Activated effector memory CD4-positive, alpha-beta T cell treated with Interleukin-2 at 50 U/mL for 16 hours (primary cell): ENCODE results near the gene CAPN3.

Source experiments
- DNase-seq: peaks from one replicate; pipeline ENCODE4 v3.0.0-alpha.2; 2020

The CAPN3 gene

DNA sequence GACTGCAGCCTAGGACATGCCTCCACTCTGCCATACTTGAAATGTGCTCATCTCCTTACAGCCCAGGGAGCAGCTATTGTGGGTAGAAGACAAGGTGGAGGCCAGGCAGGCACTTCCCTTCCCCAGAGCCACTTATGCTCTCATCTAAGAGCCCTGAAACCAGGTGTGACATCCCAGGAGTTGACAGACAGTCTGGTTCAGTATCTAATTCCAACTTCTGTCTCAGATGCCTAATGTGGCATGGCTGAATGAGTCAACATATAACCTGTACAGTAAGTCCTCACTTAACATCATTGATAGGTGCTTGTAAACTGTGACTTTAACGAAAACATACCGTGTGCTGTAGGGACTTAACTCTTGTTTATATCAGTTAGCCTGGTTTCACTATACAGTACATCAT, 1.2 kb upstream of the CAPN3 start:
- no peak for DNase-seq

DNA sequence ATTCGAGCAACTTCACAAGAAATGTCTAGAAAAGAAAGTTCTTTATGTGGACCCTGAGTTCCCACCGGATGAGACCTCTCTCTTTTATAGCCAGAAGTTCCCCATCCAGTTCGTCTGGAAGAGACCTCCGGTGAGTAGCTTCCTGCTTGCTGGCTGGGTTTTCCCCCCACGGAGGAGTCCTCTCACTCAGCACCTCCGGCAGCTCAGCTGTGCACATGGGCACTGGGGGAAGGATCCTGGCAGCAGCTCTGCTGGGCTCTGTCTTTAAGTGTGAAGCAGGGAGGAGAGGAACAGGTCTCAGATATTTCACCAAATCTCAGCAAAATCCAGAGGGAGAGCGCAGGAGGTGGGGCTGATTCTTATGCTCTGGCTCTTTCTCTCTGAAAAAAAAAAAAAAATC, 684 bp downstream of the CAPN3 start:
- no peak for DNase-seq

DNA sequence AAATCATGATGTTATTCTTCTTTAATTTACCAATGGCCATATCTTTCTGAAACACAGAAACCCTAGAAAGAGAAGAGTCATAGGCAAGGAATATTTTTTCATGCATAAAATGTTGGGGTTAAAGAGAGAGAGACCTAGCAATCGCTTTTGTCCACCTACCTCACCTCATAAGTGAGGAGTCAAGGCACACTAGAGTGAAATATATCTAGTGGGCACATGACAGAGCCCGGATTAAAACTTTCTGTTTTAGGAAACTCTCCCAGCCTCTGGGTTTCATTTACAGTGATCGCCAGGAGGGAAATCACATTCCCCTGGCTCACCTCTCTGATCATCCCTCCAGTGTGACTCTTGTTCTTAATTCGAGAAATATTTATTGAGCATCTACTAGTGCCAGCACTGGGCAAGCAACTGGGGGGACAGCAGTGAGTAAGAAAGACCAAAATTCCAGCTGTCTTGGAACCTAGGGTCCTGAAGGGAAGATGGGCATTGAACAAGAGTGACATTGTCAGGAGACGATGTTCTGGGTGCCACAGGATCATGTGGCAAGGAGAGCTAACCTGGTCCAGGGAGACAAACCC, 1.3 kb downstream of the CAPN3 start:
- DNase-seq: no peak

DNA sequence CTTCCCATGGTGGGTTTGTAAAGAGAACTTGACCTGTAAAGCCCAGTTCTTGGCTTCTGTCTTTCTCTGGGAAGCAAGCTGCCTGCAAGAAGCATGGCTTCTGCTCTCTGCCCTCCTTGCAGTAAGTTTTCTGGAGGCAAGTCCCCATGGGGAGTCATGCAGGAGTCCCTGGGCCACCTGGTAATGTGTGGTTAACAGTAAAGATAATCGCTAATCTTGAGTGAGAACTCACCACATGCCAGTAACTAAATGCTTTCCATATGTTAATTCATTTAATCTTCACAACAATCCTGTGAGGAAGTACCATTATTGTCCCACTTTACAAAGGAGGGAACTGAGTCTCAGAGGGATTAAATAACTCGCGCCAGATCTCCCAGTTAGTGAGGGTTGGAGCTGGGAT, 4.2 kb downstream of the CAPN3 start:
- no peak for DNase-seq

DNA sequence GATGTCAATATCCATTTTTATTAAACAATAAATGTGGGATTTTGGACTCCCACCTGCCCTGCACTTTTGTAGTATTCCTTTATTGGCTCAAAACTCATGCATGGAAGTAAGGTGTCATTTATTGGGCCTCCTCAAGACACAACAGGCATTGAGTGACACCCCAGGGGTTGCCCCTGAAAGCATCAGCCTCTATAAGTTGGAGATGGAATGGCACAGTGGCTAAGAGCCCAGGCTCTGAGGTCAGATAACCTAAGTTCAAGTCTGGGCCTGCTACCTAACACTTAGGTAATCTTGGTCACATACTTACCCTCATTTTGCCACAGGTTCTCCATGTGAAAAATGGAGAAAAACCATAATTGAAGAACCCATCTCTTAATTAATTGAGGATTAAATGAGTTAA, 4.6 kb downstream of the CAPN3 start:
- no peak for DNase-seq

DNA sequence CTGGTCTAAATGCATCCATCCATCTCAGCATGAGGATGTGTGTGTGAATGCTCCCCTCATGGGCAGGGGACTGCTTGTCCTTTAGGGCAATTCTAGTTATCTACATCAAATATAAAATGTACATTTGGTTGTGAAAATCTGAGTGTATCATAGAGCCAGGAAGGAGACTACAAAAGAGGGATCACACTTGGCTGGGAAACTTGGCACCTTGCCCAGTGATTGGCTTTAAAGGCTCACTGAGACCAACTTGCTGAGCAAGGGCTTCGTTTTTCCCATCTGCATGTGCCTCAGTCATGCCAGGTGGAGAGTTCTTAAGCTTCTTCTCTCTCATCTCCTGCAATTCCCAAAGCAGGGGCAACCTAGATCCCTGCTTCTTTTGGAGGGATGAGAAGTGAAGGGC, 5.2 kb downstream of the CAPN3 start:
- no peak for DNase-seq

DNA sequence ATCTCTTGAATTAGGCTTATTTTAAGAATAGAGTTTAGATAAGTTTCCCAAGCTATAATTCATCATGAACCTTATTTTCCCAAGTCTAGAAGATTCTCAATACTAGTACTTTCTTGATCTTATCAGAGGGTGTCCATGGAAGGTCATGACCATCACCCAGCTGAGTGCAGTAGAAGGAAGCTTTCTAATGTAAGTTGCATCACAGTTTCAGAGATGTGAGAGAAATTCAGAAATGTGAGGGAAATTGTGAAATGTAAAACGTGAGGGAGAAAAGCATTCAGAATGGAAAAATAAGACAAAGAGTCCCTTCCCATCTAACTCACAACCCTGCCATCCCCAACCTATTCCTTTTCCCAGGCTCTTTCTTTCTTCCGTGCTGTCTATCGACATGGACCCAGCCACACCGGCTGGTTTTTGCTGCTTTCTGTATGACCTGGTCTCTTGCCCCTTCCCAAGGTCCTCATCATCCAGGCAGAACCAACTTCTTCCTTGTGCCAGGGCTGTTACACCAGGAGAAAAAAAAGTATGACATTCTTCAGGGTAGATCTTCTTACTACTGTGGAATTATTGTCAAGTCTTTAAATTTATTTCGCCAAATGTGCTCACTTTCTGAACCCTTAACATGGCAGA, 6.7 kb downstream of the CAPN3 start:
- no peak for DNase-seq

DNA sequence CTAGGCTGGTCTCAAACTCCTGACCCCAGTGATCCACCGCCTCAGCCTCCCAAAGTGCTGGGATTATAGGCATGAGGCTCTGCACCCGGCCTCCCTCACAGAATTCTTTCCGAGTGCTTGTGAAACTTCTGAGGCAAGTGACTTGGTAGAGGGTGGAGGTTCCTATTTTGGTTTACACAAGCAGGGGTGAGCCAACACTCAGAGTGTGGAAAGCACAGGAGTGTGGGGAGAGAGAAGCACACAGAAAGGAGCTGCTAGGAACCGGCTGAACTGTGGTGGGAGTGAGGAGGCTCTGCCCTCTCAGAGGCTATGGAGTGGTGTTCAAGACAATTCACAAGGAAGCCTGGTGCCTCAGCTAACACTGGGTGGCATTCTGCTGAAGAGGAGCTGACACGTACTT, 7.7 kb downstream of the CAPN3 start:
- no peak for DNase-seq

DNA sequence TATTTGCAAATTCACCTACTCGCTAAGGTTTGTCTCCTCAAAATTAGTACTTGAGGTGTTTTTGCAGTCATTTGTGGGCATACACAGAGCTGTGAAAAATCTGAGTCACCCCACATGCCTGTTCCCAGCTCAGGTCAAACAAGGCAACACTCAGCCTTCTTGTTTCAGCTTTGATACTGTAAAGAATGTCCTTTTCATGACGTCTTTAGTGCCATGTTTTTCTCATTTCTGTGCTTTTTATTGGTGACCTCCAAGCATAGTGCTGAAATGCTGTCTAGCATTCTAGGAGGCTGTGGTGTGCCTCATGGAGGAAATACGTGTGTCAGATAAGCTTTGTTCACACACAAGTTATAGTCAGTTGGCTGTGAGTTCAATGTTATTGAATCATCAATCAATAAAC, 8.8 kb downstream of the CAPN3 start:
- DNase-seq: no peak

DNA sequence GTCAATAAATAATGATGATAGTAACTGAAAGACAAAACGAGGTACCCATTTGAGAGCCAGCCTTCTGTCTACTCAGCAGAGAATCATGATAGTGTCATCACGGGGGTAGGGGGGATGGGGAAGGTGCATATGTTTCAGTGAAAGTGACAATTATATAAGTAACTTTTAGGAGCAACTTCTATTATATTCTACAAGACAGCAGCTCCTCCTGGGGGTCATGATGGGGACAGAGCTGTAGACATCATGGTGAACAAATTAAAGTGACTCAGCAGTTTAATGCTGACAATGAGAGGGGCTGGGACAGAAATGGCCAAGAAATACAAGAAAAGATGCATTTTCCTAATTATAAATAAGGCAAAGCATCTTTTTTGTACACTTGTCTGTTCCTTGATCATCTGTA, 11.8 kb downstream of the CAPN3 start:
- no peak for DNase-seq

DNA sequence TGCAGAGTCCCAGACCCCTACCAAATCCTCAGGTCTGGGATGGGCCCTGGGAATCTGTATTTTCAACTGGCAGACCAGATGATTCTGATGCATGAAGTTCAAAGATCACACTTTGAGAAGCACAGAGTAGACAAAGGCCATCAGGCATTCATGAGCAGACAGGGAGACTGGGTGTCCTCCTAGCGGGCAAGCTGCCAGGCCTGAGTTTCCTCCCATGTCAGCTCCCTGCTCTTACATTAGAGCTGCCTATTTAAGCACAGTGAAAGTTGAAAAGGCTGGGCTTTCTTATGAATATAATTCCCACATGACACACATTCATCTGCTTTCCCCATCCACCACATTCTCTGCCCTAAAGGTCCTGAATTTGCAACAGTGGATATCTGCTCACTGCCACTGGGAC, 14.0 kb downstream of the CAPN3 start:
- no peak for DNase-seq

DNA sequence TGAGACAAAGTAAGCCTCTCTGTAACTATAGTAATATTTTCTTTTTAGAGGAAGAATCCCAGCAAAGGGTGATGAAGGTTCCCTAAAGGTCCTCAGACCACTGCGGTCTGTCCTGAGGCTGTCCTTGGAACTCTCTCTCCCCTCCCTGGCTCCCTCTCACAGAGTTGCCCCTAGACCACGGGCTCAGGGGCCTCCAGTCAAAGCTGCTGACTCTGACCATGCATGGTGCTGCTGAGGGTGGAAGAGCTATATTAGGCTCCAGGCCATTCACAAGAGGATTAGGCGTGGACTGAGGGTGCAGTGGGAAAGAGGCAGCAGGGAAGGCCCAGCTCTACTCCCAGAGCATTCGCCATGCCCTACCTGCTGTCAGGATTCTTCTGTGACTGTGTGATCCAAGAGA, 14.6 kb downstream of the CAPN3 start:
- DNase-seq: no peak

DNA sequence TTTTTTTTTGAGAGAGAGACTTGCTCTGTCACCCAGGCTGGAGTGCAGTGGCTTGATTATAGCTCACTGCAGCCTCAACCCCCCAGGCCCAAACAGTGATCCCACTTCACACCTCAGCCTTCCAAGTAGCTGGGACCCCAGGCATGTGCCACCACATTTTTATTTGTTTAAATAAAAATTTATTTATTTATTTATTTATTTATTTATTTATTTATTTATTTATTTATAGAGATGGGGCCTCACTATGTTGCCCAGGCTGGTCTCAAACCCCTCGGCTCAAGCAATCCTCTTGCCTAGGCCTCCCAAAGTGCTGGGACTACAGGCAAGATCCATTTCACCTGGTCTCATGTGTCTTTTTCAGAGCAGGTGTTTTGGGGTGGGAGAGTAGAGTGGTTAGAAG, 15.5 kb downstream of the CAPN3 start:
- DNase-seq: no peak

DNA sequence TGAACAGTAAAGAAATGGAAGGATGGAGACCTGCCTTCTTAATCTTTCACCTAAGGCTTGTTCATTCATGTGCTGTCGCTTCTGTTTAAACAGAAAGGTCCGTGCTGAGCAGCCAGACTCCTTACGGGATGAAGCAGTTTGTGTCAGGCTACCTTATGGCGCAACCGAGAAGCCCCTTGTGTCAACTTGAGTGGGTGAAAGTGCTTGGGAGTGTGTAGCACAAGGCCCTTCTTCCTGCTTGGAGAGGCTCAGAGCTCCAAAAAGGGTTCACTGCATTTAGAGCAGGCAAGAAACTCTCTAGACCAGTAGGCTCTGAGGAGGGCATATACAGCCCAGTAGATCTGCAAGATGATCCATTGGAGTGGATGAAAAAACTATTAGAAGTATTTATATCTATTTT, 16.0 kb downstream of the CAPN3 start:
- no peak for DNase-seq

DNA sequence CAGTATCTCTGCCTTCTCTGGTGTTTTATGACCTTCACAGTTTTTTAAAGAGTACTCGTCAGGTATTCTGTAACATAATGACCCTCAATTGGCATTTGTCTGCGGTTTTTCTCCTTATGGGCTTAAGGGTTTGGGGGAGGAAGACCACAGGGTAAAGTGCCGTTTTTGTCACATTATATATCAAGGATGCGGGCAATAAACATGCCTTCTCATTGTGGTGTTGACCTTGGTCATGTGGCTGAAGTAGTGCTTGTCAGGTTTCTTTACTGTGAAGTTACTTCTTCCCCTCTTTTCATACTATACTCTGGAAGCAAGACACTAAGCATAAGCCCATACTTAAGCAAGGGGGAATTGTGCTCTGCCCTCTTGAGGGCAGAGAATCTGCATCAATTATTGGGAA, 16.6 kb downstream of the CAPN3 start:
- DNase-seq: no peak

DNA sequence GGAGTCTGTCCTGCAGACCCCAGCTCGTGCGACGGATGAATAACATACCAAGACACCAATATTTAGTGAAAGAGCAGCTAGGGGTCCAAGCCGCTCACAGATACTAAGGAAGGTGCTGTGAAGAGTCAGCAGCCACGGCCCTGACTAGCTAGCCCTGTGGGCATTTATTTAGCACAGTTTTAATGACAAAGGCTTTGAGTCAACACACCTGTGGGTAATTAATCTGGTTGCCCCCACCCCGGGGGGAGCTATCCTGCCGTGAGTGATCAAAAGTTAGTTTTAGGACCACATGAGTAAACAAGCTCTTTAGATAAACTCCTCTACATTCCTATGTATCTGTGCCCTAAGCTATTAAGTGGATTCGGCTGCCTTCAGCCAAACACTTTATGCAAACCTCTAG, 18.7 kb downstream of the CAPN3 start:
- DNase-seq: no peak

DNA sequence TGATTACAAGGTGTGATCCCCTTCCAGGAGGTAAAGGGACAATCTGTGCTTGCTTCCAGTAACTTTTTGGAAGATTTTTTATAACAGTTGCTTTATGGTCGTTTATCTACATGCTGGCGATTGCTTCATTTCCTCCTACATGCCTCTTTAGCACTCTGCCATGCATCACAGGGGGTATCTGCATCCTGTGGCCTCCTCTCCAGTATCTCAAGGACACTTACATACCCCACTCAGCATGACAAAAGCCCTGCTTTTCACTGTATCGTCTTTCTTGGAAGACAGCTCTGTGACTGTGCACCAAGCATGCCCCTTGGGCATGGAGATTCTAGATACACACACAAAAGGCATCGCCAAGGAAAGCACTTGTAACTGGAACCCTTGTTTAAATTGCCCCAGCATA, 25.3 kb downstream of the CAPN3 start:
- DNase-seq: no peak

DNA sequence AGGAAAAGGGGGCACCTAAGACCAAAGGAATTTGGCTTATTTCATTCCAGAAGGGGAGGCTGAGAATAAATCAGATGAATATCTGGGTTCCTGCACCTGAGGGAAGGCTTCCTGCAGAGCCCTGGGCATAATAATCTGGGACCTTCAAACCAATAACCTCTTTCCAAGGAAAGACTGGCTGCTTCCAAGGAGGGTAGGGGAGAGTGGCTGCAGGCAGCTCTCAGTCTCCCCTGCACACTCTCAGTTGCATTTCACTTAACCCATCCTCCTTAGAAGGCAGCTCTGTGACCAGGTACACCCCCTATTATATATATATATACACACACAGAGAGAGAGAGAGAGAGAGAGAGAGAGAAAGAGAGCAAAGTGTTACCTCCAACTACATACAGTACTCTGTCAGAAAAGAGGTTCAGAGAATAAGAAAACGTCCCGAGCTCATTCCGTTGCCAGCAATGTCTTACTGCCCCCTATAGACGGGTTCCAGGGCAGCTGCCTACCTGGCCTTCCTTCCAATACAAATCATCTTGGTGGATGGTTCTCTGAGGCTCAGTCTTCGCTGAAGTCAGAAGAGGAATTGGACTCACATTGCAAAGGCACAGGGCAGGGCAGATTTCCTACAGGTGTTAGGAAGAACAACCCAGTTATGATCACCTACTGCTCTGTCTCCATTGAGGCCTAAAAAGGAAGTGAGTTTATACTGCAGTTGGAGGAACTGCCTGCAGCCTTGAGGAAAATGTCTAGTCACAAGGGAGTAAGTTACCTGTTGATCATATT, 26.1 kb downstream of the CAPN3 start:
- DNase-seq: no peak

DNA sequence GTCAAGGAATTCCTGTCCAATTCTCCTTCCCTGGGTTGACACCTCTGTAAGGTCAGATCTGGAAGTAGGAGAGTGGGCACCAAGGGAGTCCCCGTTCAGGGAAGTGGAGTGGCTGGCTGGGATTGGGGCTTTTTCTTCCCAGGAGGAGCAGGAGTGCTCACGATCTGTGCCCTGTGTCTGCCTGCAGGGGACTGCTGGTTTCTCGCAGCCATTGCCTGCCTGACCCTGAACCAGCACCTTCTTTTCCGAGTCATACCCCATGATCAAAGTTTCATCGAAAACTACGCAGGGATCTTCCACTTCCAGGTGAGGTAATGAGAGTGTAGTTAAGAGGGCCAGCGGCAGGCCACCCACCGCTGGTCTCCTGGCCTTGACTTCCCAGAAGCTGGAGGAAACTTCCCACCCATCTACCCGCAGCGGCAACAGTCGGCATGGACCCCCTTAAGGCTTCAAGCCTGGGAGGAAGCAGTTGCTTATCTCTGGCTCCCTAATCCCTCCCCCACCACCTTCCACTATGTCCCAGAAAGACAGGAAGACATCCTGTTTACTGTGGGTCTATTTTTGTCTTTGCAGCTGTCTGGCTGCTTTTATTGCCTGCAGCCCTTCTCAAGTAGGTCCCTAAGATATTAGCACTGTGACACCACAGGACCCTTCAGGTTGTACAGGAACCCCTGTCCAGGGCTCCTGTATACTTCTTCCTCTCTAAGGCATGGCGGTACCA, 26.8 kb downstream of the CAPN3 start:
- DNase-seq: no peak

DNA sequence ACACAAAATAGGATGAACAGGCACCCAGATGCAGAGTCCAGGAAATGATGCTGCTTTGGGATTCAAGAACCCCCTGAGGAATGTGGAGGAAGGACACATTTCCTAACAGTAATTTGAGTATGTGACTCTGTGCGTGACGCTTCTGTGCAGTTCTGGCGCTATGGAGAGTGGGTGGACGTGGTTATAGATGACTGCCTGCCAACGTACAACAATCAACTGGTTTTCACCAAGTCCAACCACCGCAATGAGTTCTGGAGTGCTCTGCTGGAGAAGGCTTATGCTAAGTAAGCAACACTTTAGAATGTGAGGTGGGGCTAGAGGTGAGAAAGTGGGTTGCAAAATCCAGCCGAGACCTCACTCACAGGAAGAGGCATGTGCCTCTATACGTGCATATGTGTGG, 28.3 kb downstream of the CAPN3 start:
- no peak for DNase-seq

DNA sequence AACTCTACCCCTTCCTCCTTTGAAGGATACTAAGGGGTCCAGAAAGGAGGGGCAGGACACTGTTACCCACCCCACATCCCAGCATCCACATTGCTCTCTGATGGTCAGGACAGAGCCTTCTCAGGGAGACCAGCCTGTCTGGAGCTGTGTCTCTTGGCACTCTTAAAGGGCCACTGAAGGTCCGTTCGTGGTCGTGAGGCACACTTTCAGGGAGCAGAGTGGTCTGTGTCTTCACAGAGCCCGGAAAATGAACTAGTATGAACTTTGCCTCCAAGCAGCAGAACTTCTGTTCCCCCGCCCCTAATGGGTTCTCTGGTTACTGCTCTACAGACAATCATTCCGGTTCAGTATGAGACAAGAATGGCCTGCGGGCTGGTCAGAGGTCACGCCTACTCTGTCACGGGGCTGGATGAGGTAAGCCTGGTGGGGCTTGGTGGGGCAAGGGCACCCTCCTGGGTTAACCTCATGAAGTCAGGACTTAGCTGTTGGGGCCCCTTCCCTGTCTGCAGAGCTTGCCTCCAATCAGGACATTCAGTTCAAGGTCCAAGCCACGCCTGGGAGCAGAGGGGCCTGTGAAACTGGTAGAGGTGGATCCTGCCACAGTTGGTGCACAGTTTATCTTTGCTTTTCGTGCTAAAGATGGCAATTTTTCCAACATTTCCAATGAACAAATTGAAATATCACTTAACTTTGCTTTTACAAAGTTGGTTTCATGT, 33.2 kb downstream of the CAPN3 start:
- no peak for DNase-seq

DNA sequence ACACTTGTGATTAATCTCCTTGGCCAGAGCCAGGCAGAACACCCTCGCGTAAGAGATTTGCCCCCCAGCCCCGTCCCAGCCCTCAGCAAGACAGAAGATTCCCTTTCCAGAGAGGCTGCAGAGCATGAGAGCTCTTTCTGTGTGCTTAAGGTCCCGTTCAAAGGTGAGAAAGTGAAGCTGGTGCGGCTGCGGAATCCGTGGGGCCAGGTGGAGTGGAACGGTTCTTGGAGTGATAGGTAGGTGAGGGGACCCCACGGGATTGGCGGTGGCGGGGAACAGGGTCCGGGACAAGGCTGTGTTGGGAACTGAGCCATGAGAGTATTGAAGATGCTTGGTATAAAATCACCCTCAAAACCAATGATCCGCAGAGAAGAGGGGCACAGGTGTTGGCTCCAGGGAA, 34.8 kb downstream of the CAPN3 start:
- DNase-seq: no peak

DNA sequence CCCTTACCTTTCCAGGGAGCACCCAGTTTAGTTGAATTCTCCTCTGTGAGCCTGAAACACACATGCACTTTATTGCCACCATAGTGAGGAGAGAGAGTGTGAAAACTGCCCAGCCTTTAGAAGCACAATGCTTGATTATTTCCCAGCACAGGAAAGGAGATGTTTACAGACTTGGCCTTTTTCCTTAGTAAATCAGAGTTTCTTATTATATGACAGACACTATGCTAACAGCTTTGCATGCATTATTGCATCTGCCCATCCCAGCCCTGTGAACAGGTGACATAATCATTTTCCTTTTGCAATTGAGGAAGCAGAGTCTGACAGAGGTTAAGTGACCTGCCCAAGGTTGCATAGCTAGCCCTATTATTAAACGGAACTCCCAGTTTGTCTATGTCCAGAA, 36.5 kb downstream of the CAPN3 start:
- DNase-seq: no peak
